ENCODE results near the gene MAP3K7. TPM values are rescaled to one million over a fixed set of nuclear protein-coding genes. Genes with fewer than 3 reads are reported as not detected.

The MAP3K7 gene
- total and polyA plus RNA-seq, 8 donors = 8.5 to 42.8 (median 17.6) TPM

DNA sequence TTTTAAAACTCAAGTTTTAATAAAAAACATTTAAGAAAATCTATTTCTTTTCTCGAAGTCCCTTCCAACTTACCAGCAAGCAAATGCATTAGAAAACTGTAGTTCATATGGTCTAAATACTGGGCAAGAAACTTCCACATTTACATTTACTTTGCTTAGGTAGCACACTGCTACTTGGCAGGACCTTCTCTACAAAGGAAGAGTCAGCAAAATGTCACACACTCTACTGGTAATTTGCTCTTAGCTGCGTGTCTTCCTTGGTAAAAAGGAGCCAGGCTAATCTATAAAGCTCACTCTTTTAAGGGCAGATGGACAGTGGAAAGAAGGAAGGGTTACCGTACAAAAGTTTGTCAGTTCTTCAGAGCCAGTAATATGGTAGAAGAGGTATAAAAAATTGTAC is 45.7 kb downstream of the MAP3K7 start:
- Histone ChIP-seq H3K36me3 (peaks cover 13 to 61% (median 50%) of the 10 kb centered on the region in 4 donors), H3K4me1 (peaks cover 0 to 20% (median 5%) of the 10 kb centered on the region in 4 donors), H3K4me3 (no peak overlapping the region), H3K9me3 (no peaks in the 10 kb centered on the region), H3K27me3 (no peaks in the 10 kb centered on the region), H3K27ac (no peak overlapping the region)
- DNase-seq = no peak
- intact Hi-C loops (cut with DNase I; ENCODE audit: low total_unique reads) = no loop called here
- WGBS, 5 donors = 91 to 97% (median 96%) methylated on average over 3 of the region's 3 CpGs
- TF ChIP-seq POLR2AphosphoS5 (IDR thresholded peaks at IDR 0.05) = no peak
- TF ChIP-seq, protein P1, sequence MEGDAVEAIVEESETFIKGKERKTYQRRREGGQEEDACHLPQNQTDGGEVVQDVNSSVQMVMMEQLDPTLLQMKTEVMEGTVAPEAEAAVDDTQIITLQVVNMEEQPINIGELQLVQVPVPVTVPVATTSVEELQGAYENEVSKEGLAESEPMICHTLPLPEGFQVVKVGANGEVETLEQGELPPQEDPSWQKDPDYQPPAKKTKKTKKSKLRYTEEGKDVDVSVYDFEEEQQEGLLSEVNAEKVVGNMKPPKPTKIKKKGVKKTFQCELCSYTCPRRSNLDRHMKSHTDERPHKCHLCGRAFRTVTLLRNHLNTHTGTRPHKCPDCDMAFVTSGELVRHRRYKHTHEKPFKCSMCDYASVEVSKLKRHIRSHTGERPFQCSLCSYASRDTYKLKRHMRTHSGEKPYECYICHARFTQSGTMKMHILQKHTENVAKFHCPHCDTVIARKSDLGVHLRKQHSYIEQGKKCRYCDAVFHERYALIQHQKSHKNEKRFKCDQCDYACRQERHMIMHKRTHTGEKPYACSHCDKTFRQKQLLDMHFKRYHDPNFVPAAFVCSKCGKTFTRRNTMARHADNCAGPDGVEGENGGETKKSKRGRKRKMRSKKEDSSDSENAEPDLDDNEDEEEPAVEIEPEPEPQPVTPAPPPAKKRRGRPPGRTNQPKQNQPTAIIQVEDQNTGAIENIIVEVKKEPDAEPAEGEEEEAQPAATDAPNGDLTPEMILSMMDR (IDR thresholded peaks at IDR 0.05) = no peak
- TF ChIP-seq POLR2A (IDR thresholded peaks at IDR 0.05) = no peak
- no peak for TF ChIP-seq EP300 (IDR thresholded peaks at IDR 0.05)

DNA sequence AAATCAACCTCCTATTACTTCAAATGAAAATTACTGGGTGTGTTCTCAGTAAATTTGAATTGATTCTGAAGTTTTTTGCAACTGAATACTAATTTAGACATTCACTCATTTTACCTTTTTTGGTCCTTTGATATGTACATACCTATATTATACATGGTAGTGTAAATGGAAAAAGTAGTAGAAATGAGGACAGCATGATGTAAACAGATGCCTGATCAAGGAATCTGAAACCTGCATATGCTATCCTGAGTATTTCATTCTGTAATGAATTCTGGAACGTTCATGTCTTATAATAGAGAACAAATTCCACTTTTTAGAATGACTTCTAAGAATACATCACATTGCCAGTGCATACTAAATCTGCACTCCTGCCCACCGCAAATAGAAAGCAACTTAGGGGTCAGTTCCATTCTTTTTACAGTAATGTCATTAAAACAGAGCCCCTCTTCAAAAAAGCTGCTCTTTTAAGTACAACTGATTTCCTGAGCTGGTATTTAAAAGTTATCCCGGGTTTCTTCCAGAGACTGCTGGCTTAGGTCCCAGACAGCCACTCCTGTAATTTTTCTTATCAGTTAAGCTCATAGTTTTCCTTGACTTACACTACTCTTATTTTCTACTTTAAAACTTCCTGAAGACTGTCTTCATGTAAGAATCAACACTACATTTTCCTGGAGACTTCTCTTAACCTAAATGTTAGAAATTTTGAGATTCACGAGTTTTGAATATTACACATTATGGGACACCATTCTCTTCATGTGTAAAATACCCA is 48.4 kb downstream of the MAP3K7 start:
- H3K36me3 ChIP-seq = peaks cover 0 to 55% (median 40%) of the 10 kb centered on the region in 4 donors
- whole genome bisulfite sequencing, 5 donors = 23 to 39% (median 26%) methylated on average over 4 of the region's 4 CpGs
- DNase-seq = peak; percentile 58 to 63
- H3K27ac ChIP-seq = peak overlapping the region in 3 of 5 donors; percentile 3 to 50 (median 35)
- H3K9me3 ChIP-seq = no peaks in the 10 kb centered on the region
- no peak overlapping the region for H3K4me3 ChIP-seq
- H3K27me3 ChIP-seq = no peaks in the 10 kb centered on the region
- TF ChIP-seq, protein P1 (IDR thresholded peaks at IDR 0.05) = no peak
- TF ChIP-seq POLR2AphosphoS5 (IDR thresholded peaks at IDR 0.05) (no peak), EP300 (IDR thresholded peaks at IDR 0.05) (no peak)
- intact Hi-C loops (cut with DNase I; ENCODE audit: low total_unique reads) = no loop called here
- peaks cover 0 to 20% (median 5%) of the 10 kb centered on the region in 4 donors for H3K4me1 ChIP-seq

DNA sequence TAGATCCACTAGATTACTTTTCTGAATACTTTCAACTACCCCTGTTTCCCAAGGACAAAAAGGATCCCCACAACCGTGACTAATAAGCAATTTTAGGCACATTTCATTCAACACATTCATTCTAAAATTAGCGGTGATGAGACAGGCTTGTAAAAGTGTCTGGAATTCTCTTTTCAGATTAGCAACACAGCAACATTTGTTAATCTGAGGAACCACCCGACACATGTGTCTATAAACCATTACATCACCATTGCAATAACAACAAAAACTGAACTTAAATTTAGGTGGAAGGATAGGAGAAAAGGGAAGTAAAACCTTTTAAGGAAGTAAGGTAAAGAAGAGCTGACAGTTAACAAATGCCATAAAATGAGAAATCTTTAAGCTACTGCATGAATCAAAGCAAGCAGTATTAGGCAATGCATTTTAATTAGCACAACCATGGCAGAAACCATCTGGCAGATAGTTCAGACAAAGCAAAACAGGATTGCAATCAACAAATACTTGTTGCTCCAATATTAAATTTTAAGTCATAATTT is 49.1 kb downstream of the MAP3K7 start:
- peak in 1 of 2 donors; percentile 11 for DNase-seq
- WGBS, 5 donors = 82 to 91% (median 87%) methylated on average over 3 of the region's 3 CpGs
- Histone ChIP-seq H3K4me1 (peaks cover 0 to 22% (median 8%) of the 10 kb centered on the region in 4 donors), H3K36me3 (peaks cover 0 to 55% (median 41%) of the 10 kb centered on the region in 4 donors), H3K27ac (no peak overlapping the region), H3K9me3 (no peaks in the 10 kb centered on the region), H3K27me3 (no peaks in the 10 kb centered on the region), H3K4me3 (no peak overlapping the region)
- intact Hi-C loops (cut with DNase I; ENCODE audit: low total_unique reads) = no loop called here
- TF ChIP-seq, protein P1 (IDR thresholded peaks at IDR 0.05) = no peak
- TF ChIP-seq POLR2AphosphoS5 (IDR thresholded peaks at IDR 0.05) = no peak
- TF ChIP-seq EP300 (IDR thresholded peaks at IDR 0.05) = no peak
- TF ChIP-seq POLR2A (IDR thresholded peaks at IDR 0.05) = no peak

DNA sequence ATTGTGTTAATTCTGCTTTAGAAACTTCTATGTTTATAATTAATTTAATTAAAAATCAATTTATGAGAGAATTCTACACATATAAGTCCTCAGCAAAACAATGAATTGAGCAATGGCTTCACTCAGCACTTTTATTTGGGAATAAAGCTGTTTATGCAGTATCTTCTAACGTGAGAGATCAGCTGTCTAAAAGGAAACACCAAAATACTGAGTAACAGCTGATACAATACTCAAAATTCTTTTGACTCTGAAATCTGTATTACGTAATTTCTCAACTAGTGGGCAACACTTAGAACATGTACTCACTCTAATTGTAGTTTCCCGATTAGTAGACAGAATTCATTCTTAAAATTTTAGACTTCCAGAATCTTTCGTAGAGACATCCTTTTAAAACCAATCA is 49.8 kb downstream of the MAP3K7 start:
- Histone ChIP-seq H3K36me3 (peaks cover 0 to 54% (median 43%) of the 10 kb centered on the region in 4 donors), H3K27me3 (no peaks in the 10 kb centered on the region), H3K9me3 (no peaks in the 10 kb centered on the region), H3K27ac (no peak overlapping the region), H3K4me1 (peaks cover 0 to 30% (median 13%) of the 10 kb centered on the region in 4 donors), H3K4me3 (no peak overlapping the region)
- no peak for DNase-seq
- TF ChIP-seq, protein P1 (IDR thresholded peaks at IDR 0.05) = no peak
- TF ChIP-seq EP300 (IDR thresholded peaks at IDR 0.05) = no peak
- no peak for TF ChIP-seq POLR2A (IDR thresholded peaks at IDR 0.05)
- no peak for TF ChIP-seq POLR2AphosphoS5 (IDR thresholded peaks at IDR 0.05)
- intact Hi-C loops (cut with DNase I; ENCODE audit: low total_unique reads) = no loop called here
- 77 to 93% (median 87%) methylated on average over 4 of the region's 4 CpGs for WGBS, 5 donors

All from stomach (tissue), 9 donors.